Spinal cord (tissue), 10 donors: Measurements from ENCODE around the gene NCOR1. TPM values are rescaled to one million over a fixed set of nuclear protein-coding genes. Genes with fewer than 3 reads are reported as not detected.

Experiments used
- DNase-seq, 6 donors: peaks; one replicate each; pipeline versions ENCODE4 v3.0.0 to v3.0.0-alpha.2; 2013 to 2015; ENCODE audit warnings: low spot score in 6 of 6, low read depth in 4 of 6
- H3K27ac ChIP-seq: one replicate; pipeline ENCODE4 v1.5.1; 2013; ENCODE audit warnings: low read depth, low read length, control low read depth
- H3K27me3 ChIP-seq: one replicate; pipeline ENCODE4 v1.6.1; 2013; ENCODE audit warnings: low read length; ENCODE audit not compliant: control insufficient read depth, insufficient read depth
- H3K36me3 ChIP-seq: one replicate; pipeline ENCODE4 v1.6.1; 2013; ENCODE audit warnings: low read length; ENCODE audit not compliant: control insufficient read depth, insufficient read depth
- H3K4me1 ChIP-seq: one replicate; pipeline ENCODE4 v1.6.1; 2013; ENCODE audit warnings: low read length; ENCODE audit not compliant: control insufficient read depth, insufficient read depth
- H3K4me3 ChIP-seq: one replicate; pipeline ENCODE4 v1.5.1; 2013; ENCODE audit warnings: low read depth, low read length, control low read depth
- H3K9me3 ChIP-seq: one replicate; pipeline ENCODE4 v1.6.1; 2013; ENCODE audit warnings: low read length; ENCODE audit not compliant: control insufficient read depth, insufficient read depth
- WGBS: methylation state at CpG from one replicate; pipeline ENCODE4 v1.1.5; 2013; ENCODE audit warnings: missing lambda C conversion rate; ENCODE audit not compliant: insufficient coverage; 5-methylcytosine and 5-hydroxymethylcytosine counted together
- long read RNA-seq, 4 donors: transcript quantifications; one replicate each; lab custom pipeline, GENCODE V29; 2026
- polyA plus RNA-seq, 2 donors: library from polyadenylated mRNA; unstranded; fragments of 120-200 nt; gene quantifications; one replicate each; pipeline ENCODE4 v1.2.1, GENCODE V29; 2013; ENCODE audit not compliant: insufficient read length in 2 of 2
- total RNA-seq, 2 donors: library from RNA; depleted of rRNA in 1 of 2; stranded (reverse); fragments of 120-200 nt in 1 of 2; fragments of >200 nt in 1 of 2; gene quantifications; one replicate each; pipeline versions ENCODE4 v1.2.3 to v1.2.4, GENCODE V29; 2013 to 2014
- donor health status: healthy.

NCOR1 gene
- total RNA-seq = 100 to 1,000 TPM in 1 of 2 donors, 10 to 100 TPM in 1; 93.4 to 102 TPM
- 10 to 100 TPM; 72.7 to 79.0 TPM for polyA plus RNA-seq
- long read RNA-seq, donor 1, partial matches to known transcripts = 18 of 27 reads
- long read RNA-seq, donor 1, other reads (novel, unspliced or antisense) = 0 of 27 reads
- long read RNA-seq, donor 2, partial matches to known transcripts = 11 of 15 reads
- long read RNA-seq, donor 2, other reads (novel, unspliced or antisense) = 0 of 15 reads
- long read RNA-seq, donor 3, partial matches to known transcripts = 16 of 18 reads
- long read RNA-seq, donor 3, other reads (novel, unspliced or antisense) = 0 of 18 reads
- long read RNA-seq, donor 4, transcript NCOR1-220 (3 exons, 1,352 nt) = major isoform, 5 of 37 reads
- long read RNA-seq, donor 4, partial matches to known transcripts = 14 of 37 reads
- long read RNA-seq, donor 4, other reads (novel, unspliced or antisense) = 8 of 37 reads

DNA sequence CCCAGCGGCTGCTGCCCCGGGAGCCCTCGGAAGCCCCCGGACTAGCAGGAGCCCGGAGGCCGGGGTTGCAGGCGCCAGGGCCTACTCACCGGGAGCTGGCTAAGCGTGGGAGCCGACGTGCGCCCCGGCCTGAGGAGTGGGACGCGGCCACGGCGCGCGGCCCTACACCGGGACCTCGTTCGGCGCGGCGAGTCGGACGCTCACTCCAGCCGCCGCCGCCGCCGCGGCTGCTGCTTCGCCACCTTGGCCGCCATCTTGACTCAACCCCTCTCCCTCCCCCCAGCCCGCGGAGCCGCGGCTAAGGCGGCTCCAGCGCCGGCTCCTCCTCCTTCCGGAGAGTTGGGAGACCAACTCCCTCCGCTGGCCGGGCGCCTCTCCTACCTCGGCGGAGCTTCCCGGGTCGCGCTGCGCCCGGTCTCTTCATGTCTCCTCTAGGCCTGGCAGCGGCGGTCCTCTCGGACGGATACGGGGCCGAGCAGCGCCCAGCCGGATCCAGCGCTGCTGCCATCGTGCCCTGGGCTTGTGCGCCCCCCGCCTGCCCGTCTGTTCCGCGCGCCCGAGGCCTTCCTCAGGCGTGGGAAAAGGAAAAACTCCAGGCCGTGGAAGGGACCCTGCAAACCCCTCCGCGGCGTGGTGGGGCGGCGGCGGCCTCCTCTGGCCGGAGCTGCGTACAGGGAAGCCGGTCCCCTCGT lies at the start of gene NCOR1:
NCOR1 (minus strand) TSS at position 262 of the 692 bp plus-strand sequence. CDS start 20,965 bp downstream, outside the sequence.
- Histone ChIP-seq H3K4me3 (peak within 1 kb of the TSS; percentile 67), H3K4me1 (peaks cover 13% of the 10 kb centered on the region), H3K36me3 (peaks cover 6% of the 10 kb centered on the region), H3K27me3 (no peaks in the 10 kb centered on the region), H3K27ac (peak within 1 kb of the TSS; percentile 95), H3K9me3 (no peaks in the 10 kb centered on the region)
- under 1% methylated on average over 82 of the region's 82 CpGs for WGBS
- DNase-seq = peak; percentile 80 to 98 (median 88)

DNA sequence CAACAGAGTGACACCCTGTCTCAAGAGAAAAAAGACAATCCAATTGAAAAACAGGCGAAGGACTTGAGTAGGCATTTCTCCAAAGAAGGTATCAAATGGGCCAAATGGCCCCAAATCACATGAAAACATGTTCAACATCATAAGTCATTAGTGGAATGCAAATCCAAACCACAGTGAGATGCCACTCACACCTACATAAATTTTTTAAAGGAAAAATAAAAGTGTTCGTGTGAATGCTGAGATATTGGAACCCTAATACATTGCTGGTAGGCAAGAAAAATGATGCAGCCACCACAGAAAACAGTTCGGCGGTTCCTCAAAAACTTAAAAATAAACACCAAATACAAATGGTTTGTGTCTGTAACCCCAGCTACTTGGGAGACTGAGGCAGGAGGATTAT lies 46.9 kb upstream of the NCOR1 start:
- Histone ChIP-seq H3K27me3 (no peaks in the 10 kb centered on the region), H3K4me3 (no peak overlapping the region), H3K36me3 (peaks cover 5% of the 10 kb centered on the region), H3K4me1 (no peaks in the 10 kb centered on the region), H3K9me3 (no peaks in the 10 kb centered on the region), H3K27ac (no peak overlapping the region)
- no CpG with 5 or more reads among the region's 4 CpGs for WGBS
- DNase-seq = no peak

DNA sequence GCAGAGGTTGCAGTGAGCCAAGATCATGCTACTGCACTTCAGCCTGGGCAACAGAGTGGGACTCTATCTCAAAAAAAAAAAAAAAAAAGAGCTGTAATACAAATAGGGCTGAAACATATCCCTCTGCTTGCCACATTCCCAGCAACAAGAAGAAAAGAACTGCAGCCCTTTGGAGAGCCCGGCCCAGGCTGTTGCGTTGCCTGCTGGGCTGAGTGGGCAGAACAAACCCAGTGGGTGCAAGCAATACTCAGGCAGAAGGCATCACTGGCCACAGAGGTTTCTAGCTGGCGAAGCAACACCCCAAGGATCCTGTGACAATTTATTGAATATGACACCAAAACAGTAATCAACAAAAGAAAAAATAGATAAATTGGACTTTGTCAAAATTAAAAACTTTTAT lies 45.7 kb upstream of the NCOR1 start:
- H3K9me3 ChIP-seq = no peaks in the 10 kb centered on the region
- DNase-seq = no peak
- H3K27ac ChIP-seq = no peak overlapping the region
- no peaks in the 10 kb centered on the region for H3K27me3 ChIP-seq
- H3K4me1 ChIP-seq = peaks cover 4% of the 10 kb centered on the region
- peaks cover 5% of the 10 kb centered on the region for H3K36me3 ChIP-seq
- H3K4me3 ChIP-seq = no peak overlapping the region
- 100% methylated on average over 1 of the region's 3 CpGs for WGBS

DNA sequence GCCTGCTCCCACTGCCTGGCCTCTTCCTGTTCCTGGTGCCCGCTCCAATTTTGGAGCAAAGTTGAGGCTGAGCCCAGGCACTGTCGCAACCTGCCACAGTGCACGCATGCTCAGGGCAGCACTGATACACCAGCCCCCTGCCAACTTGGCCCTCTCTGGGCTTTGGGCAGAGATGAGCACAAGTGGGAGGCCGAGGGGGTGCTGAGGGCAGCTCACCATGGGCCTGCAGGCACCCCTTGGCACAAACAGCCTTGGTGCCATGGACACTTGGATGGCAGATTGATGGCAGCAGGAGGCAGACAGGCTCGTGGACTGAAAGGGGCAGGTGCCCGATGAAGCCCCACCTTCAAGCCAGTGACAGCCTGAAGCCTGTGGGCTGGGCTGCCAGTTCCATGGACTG lies 44.6 kb upstream of the NCOR1 start:
- Histone ChIP-seq H3K4me1 (peaks cover 7% of the 10 kb centered on the region), H3K9me3 (no peaks in the 10 kb centered on the region), H3K27me3 (no peaks in the 10 kb centered on the region), H3K4me3 (no peak overlapping the region), H3K27ac (no peak overlapping the region), H3K36me3 (peaks cover 5% of the 10 kb centered on the region)
- no peak for DNase-seq
- WGBS = 90% methylated on average over 6 of the region's 6 CpGs

DNA sequence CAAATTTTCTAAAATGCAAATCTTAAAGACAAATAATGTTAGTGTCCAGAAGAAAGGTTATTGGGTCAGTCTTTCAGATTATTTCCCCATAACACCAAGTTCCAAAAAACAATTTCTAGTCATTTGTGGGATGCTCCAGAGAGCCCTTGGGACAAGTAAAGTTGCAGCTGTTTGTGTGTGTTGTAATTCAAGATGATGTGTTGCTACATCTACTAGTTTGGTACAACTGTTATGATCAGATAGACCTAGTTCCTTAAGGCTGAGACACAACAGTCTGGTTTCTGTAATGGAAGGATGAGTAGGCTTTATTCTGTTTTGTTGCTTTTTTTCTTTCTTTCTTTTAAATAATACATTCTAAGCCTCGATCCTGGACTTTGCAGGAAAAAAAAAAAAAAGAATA lies 43.6 kb upstream of the NCOR1 start:
- Histone ChIP-seq H3K4me3 (no peak overlapping the region), H3K9me3 (no peaks in the 10 kb centered on the region), H3K4me1 (peaks cover 14% of the 10 kb centered on the region), H3K27me3 (no peaks in the 10 kb centered on the region), H3K27ac (no peak overlapping the region), H3K36me3 (peaks cover 5% of the 10 kb centered on the region)
- DNase-seq = no peak
- WGBS = no CpG with 5 or more reads among the region's 1 CpG

DNA sequence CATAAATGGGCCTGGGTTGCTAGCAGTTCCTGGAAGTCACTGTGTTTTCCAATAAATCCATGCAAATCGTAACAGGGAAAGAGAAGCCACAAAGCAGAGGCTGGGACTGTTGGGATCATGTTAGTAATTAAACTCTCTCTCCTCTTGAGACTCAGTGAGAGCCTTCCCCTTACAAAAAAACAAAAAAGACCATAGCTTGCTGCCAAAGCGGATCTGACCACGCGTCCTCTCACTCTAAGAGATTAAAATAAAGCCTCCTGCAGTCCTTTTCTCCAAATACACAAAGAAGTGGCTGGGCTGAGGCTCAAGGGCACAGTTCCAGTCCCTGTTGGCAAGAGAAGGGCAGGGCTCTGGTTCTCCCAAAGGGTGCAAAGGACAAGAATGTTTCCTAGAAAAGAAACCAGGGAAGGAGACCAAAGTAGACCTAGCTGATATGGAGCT lies 40.2 kb upstream of the NCOR1 start:
- Histone ChIP-seq H3K9me3 (no peaks in the 10 kb centered on the region), H3K27me3 (no peaks in the 10 kb centered on the region), H3K4me1 (peaks cover 14% of the 10 kb centered on the region), H3K27ac (peak overlapping the region; percentile 62), H3K36me3 (peaks cover 5% of the 10 kb centered on the region), H3K4me3 (no peak overlapping the region)
- peak; percentile 52 to 93 (median 66) for DNase-seq
- WGBS = 8% methylated on average over 2 of the region's 4 CpGs

DNA sequence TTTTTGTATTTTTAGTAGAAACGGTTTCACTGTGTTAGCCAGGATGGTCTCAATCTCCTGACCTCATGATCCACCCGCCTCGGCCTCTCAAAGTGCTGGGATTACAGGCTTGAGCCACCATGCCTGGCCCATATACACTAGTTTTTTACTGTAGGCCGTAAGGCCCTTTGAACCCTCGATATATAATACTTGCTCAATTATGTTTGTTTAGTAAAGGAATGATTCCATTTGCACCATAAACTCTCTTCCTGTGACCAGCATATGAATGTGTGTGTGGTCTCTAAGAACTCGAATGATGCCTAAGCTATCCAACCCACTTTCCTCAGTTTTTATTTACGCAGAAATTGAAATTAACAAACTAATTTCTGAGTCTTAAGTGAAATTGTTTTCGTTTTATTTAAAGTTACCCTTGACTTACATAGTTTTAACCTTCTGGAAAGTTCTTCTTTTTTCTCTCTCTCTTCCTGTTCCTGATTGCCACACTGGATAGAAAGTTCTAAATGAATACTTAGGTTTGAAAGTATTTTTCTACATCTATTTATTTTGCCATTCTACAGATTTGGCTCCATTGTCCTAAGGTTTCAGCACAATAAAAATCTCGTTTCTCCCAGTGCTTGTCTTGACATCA lies 39.6 kb upstream of the NCOR1 start:
- Histone ChIP-seq H3K27ac (peak overlapping the region; percentile 62), H3K4me3 (no peak overlapping the region), H3K9me3 (no peaks in the 10 kb centered on the region), H3K4me1 (peaks cover 14% of the 10 kb centered on the region), H3K27me3 (no peaks in the 10 kb centered on the region), H3K36me3 (peaks cover 3% of the 10 kb centered on the region)
- WGBS = 96% methylated on average over 3 of the region's 9 CpGs
- DNase-seq = no peak

DNA sequence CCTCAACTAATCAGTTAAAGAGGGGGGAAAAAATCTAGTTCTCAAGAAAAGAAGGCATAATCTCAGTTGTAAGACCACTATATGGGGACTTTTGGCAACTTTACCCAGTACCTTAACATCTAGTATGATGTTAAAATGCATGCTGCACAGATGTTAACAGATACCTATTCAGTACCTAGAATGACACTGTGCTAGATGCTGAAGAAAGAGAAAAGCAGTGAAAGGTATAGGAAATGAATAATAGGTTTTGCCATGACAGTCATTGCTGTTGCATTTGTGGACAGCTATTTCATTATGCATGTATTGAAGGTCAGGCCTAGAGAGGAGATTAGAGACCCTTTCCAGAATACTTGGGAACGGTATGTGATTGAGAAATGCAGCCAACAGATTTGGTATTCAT lies 36.2 kb upstream of the NCOR1 start:
- WGBS = no CpG with 5 or more reads among the region's 1 CpG
- no peak for DNase-seq
- peaks cover 14% of the 10 kb centered on the region for H3K4me1 ChIP-seq
- no peaks in the 10 kb centered on the region for H3K36me3 ChIP-seq
- H3K27me3 ChIP-seq = no peaks in the 10 kb centered on the region
- no peak overlapping the region for H3K27ac ChIP-seq
- H3K4me3 ChIP-seq = no peak overlapping the region
- H3K9me3 ChIP-seq = no peaks in the 10 kb centered on the region

DNA sequence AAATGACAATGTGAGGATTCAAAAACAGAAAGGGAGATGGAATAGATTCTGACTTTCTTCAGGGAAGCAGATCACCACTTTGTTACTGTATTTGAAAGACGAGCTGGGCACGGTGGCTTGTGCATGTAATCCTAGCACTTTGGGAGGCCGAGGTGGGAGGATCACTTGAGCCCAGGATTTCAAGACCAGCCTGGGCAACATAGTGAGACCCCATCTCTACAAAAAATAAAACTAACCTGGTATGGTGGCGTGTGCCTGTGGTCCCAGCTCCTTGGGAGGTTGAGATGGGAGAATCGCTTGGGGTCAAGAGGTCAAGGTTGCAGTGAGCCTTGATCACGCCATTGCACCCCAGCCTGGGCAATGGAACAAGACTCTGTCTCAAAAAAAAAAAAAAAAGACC lies 35.7 kb upstream of the NCOR1 start:
- Histone ChIP-seq H3K36me3 (no peaks in the 10 kb centered on the region), H3K27ac (no peak overlapping the region), H3K4me3 (no peak overlapping the region), H3K27me3 (no peaks in the 10 kb centered on the region), H3K4me1 (peaks cover 9% of the 10 kb centered on the region), H3K9me3 (no peaks in the 10 kb centered on the region)
- DNase-seq = no peak
- 93% methylated on average over 2 of the region's 6 CpGs for WGBS
